ENCODE data around the gene AMACR.

AMACR gene

DNA sequence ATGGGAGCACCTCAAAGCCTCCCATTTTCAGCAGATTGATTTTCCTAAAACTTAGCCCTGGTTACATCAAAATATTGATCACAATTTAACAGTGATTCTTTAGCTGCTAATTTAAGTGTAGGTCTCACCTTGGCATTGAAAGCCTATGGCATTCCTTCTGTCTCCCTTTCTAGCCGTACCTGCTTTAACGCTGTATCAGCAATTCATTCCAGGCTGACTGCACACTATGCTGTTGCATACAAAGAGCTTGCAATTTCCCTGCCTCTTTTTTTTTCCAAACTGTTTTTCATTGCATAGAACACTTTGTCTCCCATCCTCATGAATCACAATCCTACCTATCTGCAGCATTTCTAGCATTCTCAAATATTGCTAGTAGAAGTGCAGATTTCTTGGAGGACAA lies 8.9 kb upstream of the AMACR start:
- no peak overlapping the region for H3K18ac ChIP-seq (ENCODE audit: low read length)
- no CpG with 5 or more reads among the region's 2 CpGs for WGBS, 2 donors (ENCODE audit: extremely low coverage in 2 of 2, insufficient read length in 2 of 2, insufficient replicate concordance in 1 of 2)

DNA sequence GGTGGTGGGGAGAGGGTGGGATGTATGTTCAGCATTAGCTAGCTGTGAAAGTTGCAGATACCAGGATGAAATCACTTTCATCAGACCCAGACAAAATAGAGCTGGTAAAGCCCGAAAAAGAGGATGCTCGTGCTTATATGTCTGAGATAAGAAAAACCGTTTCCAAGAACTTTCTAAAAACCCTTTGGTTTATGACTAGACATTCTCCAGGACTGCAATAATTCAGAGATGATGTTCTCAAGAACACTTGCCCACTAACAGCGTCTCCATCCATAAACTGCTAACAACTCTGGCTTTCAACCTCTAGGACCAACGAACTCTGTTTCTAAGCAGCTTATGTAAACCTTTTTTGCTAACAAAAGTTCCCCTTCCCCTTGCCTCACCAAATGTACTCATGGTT lies 8.4 kb upstream of the AMACR start:
- Histone ChIP-seq H3K14ac (ENCODE audit: low read length) (no peak overlapping the region), H3K4me1 (ENCODE audit: control insufficient read depth in 2 of 2, insufficient read depth in 1 of 2, low read depth in 1 of 2, low read length in 2 of 2) (no peaks in the 10 kb centered on the region), H4K91ac (ENCODE audit: low read depth, low read length, poor library complexity) (no peak overlapping the region)

More for the DNA sequence above, 8.9 kb upstream of the AMACR start:
- no peak overlapping the region for H3K4ac ChIP-seq (ENCODE audit: low read length)
- no peak for DNase-seq (ENCODE audit: low spot score)
- no peak overlapping the region for H2BK12ac ChIP-seq (ENCODE audit: low read length)
- peaks cover 0 to 13% of the 10 kb centered on the region in 2 donors for H3K36me3 ChIP-seq (replicated peaks in 1 of 2; ENCODE audit: control insufficient read depth in 2 of 2, insufficient read depth in 2 of 2, low read length in 2 of 2)
- no peak overlapping the region for H3K23ac ChIP-seq (ENCODE audit: low read depth, low read length, poor library complexity)
- H2AFZ ChIP-seq (ENCODE audit: low read length) = no peak overlapping the region
- no peak overlapping the region for H2BK120ac ChIP-seq (ENCODE audit: low read depth, low read length)
- H2AK5ac ChIP-seq (ENCODE audit: low read depth, low read length) = no peak overlapping the region
- no peak overlapping the region for H3K14ac ChIP-seq (ENCODE audit: low read length)
- H3K27ac ChIP-seq (replicated peaks; ENCODE audit: low read length) = no peak overlapping the region
- no peak overlapping the region for H4K91ac ChIP-seq (ENCODE audit: low read depth, low read length, poor library complexity)
- no peaks in the 10 kb centered on the region for H3K79me1 ChIP-seq (ENCODE audit: low read depth, low read length)
- H3K4me3 ChIP-seq (ENCODE audit: low read length in 2 of 2) = no peak overlapping the region
- no peaks in the 10 kb centered on the region for H3K4me1 ChIP-seq (ENCODE audit: control insufficient read depth in 2 of 2, insufficient read depth in 1 of 2, low read depth in 1 of 2, low read length in 2 of 2)
- H3K9ac ChIP-seq (ENCODE audit: low read depth, low read length, poor library complexity) = no peak overlapping the region
- H2BK15ac ChIP-seq (ENCODE audit: low read length) = no peak overlapping the region
- H3K27me3 ChIP-seq (ENCODE audit: control insufficient read depth in 3 of 3, insufficient read depth in 3 of 3, low read depth in 1 of 3, low read length in 3 of 3) = peaks cover 0 to 2% (median 0%) of the 10 kb centered on the region in 3 experiments
- H4K8ac ChIP-seq (ENCODE audit: low read depth, low read length) = no peak overlapping the region
- H3K9me3 ChIP-seq (replicated peaks in 1 of 2; ENCODE audit: control insufficient read depth in 2 of 2, insufficient read depth in 1 of 2, low read depth in 1 of 2, low read length in 2 of 2) = no peaks in the 10 kb centered on the region
- H2BK5ac ChIP-seq (ENCODE audit: low read length) = no peak overlapping the region
- H3K4me2 ChIP-seq (ENCODE audit: insufficient read depth, low read length, poor library complexity, severe bottlenecking) = no peak overlapping the region

DNA sequence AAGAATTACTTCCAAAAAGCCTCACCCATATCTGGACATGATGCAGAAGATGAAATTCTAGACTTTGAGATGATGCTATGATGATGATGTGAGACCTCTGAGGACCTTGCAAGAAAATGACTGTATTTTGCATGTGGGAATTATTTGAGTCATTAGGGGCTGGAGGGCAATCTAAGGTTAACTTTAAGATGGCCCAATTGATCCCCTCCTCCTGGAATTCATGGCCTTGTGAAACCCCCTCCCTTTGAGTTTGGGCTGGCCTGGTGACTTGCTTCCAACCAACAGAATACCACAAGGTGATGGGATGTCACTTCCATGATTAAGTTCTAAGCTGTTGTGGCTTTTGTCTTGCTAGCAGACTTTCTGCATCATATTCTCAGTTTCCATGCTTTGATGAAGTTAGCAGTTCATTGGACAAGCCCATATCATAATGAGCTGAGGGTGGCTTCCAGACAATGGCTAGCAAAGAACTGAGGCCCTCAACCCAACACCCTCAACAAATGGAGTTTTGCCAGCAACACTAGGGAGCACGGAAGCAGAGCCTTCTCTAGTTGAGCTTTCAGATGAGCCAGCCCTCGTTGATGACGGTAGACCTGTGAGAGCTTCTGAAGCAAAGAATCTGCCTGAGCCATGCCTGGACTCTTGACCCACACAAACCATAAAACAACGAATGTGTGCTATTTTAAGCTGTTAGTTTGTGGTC lies 7.4 kb upstream of the AMACR start:
- Histone ChIP-seq H3K4me1 (ENCODE audit: control insufficient read depth in 2 of 2, insufficient read depth in 1 of 2, low read depth in 1 of 2, low read length in 2 of 2) (no peaks in the 10 kb centered on the region), H3K36me3 (replicated peaks in 1 of 2; ENCODE audit: control insufficient read depth in 2 of 2, insufficient read depth in 2 of 2, low read length in 2 of 2) (peaks cover 0 to 6% of the 10 kb centered on the region in 2 donors), H3K18ac (ENCODE audit: low read length) (no peak overlapping the region), H3K9me3 (replicated peaks in 1 of 2; ENCODE audit: control insufficient read depth in 2 of 2, insufficient read depth in 1 of 2, low read depth in 1 of 2, low read length in 2 of 2) (no peaks in the 10 kb centered on the region), H2BK12ac (ENCODE audit: low read length) (no peak overlapping the region), H4K8ac (ENCODE audit: low read depth, low read length) (no peak overlapping the region), H2BK5ac (ENCODE audit: low read length) (no peak overlapping the region), H2AK5ac (ENCODE audit: low read depth, low read length) (no peak overlapping the region), H3K9ac (ENCODE audit: low read depth, low read length, poor library complexity) (no peak overlapping the region), H3K79me1 (ENCODE audit: low read depth, low read length) (no peaks in the 10 kb centered on the region), H3K27ac (replicated peaks; ENCODE audit: low read length) (no peak overlapping the region), H3K4me3 (ENCODE audit: low read length in 2 of 2) (no peak overlapping the region), H2BK120ac (ENCODE audit: low read depth, low read length) (no peak overlapping the region), H2AFZ (ENCODE audit: low read length) (no peak overlapping the region), H3K4ac (ENCODE audit: low read length) (no peak overlapping the region), H2BK15ac (ENCODE audit: low read length) (no peak overlapping the region), H3K27me3 (ENCODE audit: control insufficient read depth in 3 of 3, insufficient read depth in 3 of 3, low read depth in 1 of 3, low read length in 3 of 3) (peaks cover 0 to 2% (median 0%) of the 10 kb centered on the region in 3 experiments), H3K4me2 (ENCODE audit: insufficient read depth, low read length, poor library complexity, severe bottlenecking) (no peak overlapping the region), H3K23ac (ENCODE audit: low read depth, low read length, poor library complexity) (no peak overlapping the region), H4K91ac (ENCODE audit: low read depth, low read length, poor library complexity) (no peak overlapping the region), H3K14ac (ENCODE audit: low read length) (no peak overlapping the region)
- WGBS, 2 donors (ENCODE audit: extremely low coverage in 2 of 2, insufficient read length in 2 of 2, insufficient replicate concordance in 1 of 2) = no CpG with 5 or more reads among the region's 4 CpGs
- no peak for DNase-seq (ENCODE audit: low spot score)

More for the DNA sequence above, 8.4 kb upstream of the AMACR start:
- Histone ChIP-seq H3K4me3 (ENCODE audit: low read length in 2 of 2) (no peak overlapping the region), H3K9ac (ENCODE audit: low read depth, low read length, poor library complexity) (no peak overlapping the region), H2BK5ac (ENCODE audit: low read length) (no peak overlapping the region), H3K4ac (ENCODE audit: low read length) (no peak overlapping the region), H3K36me3 (replicated peaks in 1 of 2; ENCODE audit: control insufficient read depth in 2 of 2, insufficient read depth in 2 of 2, low read length in 2 of 2) (peaks cover 0 to 13% of the 10 kb centered on the region in 2 donors), H2BK15ac (ENCODE audit: low read length) (no peak overlapping the region), H3K27me3 (ENCODE audit: control insufficient read depth in 3 of 3, insufficient read depth in 3 of 3, low read depth in 1 of 3, low read length in 3 of 3) (peaks cover 0 to 2% (median 0%) of the 10 kb centered on the region in 3 experiments), H3K9me3 (replicated peaks in 1 of 2; ENCODE audit: control insufficient read depth in 2 of 2, insufficient read depth in 1 of 2, low read depth in 1 of 2, low read length in 2 of 2) (no peaks in the 10 kb centered on the region), H4K8ac (ENCODE audit: low read depth, low read length) (no peak overlapping the region), H3K18ac (ENCODE audit: low read length) (no peak overlapping the region), H2BK12ac (ENCODE audit: low read length) (no peak overlapping the region), H2AFZ (ENCODE audit: low read length) (no peak overlapping the region), H3K79me1 (ENCODE audit: low read depth, low read length) (no peaks in the 10 kb centered on the region), H3K4me2 (ENCODE audit: insufficient read depth, low read length, poor library complexity, severe bottlenecking) (no peak overlapping the region), H3K27ac (replicated peaks; ENCODE audit: low read length) (no peak overlapping the region), H2AK5ac (ENCODE audit: low read depth, low read length) (no peak overlapping the region), H3K23ac (ENCODE audit: low read depth, low read length, poor library complexity) (no peak overlapping the region), H2BK120ac (ENCODE audit: low read depth, low read length) (no peak overlapping the region)
- WGBS, 2 donors (ENCODE audit: extremely low coverage in 2 of 2, insufficient read length in 2 of 2, insufficient replicate concordance in 1 of 2) = no CpG with 5 or more reads among the region's 5 CpGs
- no peak for DNase-seq (ENCODE audit: low spot score)

DNA sequence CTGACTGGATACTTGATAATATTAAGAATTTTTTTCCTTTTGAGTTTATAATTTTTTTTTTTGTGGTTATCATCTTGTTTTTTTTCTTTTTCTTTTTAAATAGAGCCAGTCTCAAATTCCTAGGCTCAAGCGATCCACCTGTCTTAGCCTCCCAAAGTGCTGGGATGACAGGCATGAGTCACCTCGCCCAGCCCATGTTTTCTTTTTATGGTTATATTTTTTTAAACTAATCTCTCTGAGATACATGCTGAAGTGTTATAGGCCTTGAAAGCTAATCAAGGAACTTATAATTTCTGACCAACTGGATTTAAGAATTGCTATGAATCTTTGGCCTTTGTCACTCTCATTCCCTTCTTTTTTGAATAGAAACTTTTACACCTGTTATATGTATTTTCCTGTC lies 6.8 kb upstream of the AMACR start:
- no peak overlapping the region for H3K27ac ChIP-seq (replicated peaks; ENCODE audit: low read length)
- H3K4me3 ChIP-seq (ENCODE audit: low read length in 2 of 2) = no peak overlapping the region
- no peak overlapping the region for H2BK5ac ChIP-seq (ENCODE audit: low read length)
- H3K4me1 ChIP-seq (ENCODE audit: control insufficient read depth in 2 of 2, insufficient read depth in 1 of 2, low read depth in 1 of 2, low read length in 2 of 2) = no peaks in the 10 kb centered on the region
- no peak overlapping the region for H3K4me2 ChIP-seq (ENCODE audit: insufficient read depth, low read length, poor library complexity, severe bottlenecking)
- no peaks in the 10 kb centered on the region for H3K79me1 ChIP-seq (ENCODE audit: low read depth, low read length)
- H3K9me3 ChIP-seq (replicated peaks in 1 of 2; ENCODE audit: control insufficient read depth in 2 of 2, insufficient read depth in 1 of 2, low read depth in 1 of 2, low read length in 2 of 2) = no peaks in the 10 kb centered on the region
- H2BK12ac ChIP-seq (ENCODE audit: low read length) = no peak overlapping the region
- no peak for DNase-seq (ENCODE audit: low spot score)
- WGBS, 2 donors (ENCODE audit: extremely low coverage in 2 of 2, insufficient read length in 2 of 2, insufficient replicate concordance in 1 of 2) = no CpG with 5 or more reads among the region's 2 CpGs
- no peak overlapping the region for H3K9ac ChIP-seq (ENCODE audit: low read depth, low read length, poor library complexity)
- no peak overlapping the region for H2AFZ ChIP-seq (ENCODE audit: low read length)
- no peak overlapping the region for H3K4ac ChIP-seq (ENCODE audit: low read length)
- H2BK15ac ChIP-seq (ENCODE audit: low read length) = no peak overlapping the region
- H3K36me3 ChIP-seq (replicated peaks in 1 of 2; ENCODE audit: control insufficient read depth in 2 of 2, insufficient read depth in 2 of 2, low read length in 2 of 2) = peaks cover 0 to 4% of the 10 kb centered on the region in 2 donors
- no peak overlapping the region for H3K14ac ChIP-seq (ENCODE audit: low read length)
- H3K18ac ChIP-seq (ENCODE audit: low read length) = no peak overlapping the region
- no peak overlapping the region for H4K8ac ChIP-seq (ENCODE audit: low read depth, low read length)
- H2AK5ac ChIP-seq (ENCODE audit: low read depth, low read length) = no peak overlapping the region
- H2BK120ac ChIP-seq (ENCODE audit: low read depth, low read length) = no peak overlapping the region
- no peak overlapping the region for H3K23ac ChIP-seq (ENCODE audit: low read depth, low read length, poor library complexity)
- H3K27me3 ChIP-seq (ENCODE audit: control insufficient read depth in 3 of 3, insufficient read depth in 3 of 3, low read depth in 1 of 3, low read length in 3 of 3) = peaks cover 0 to 2% (median 0%) of the 10 kb centered on the region in 3 experiments
- no peak overlapping the region for H4K91ac ChIP-seq (ENCODE audit: low read depth, low read length, poor library complexity)

Data from neuronal stem cell (in vitro differentiated cells).